ENCODE data around the gene COL26A1.

The COL26A1 gene

GRCh38 chr7:101605611-101606497 lies 243.2 kb downstream of the COL26A1 start:
- H3K27ac ChIP-seq, result no peak overlapping the region
- no peak for TF ChIP-seq ZFX (IDR thresholded peaks at IDR 0.05; ENCODE audit: borderline replicate concordance)
- no peak for TF ChIP-seq CTCF (IDR thresholded peaks at IDR 0.05)

GRCh38 chr7:101606498-101606923 lies 243.8 kb downstream of the COL26A1 start:
- no peak overlapping the region for H3K27ac ChIP-seq
- TF ChIP-seq ZFX (IDR thresholded peaks at IDR 0.05; ENCODE audit: borderline replicate concordance), result no peak
- no peak for TF ChIP-seq CTCF (IDR thresholded peaks at IDR 0.05)
